Right lobe of liver (tissue), 6 donors: ENCODE results near the gene ACSL3. TPM values are rescaled to one million over a fixed set of nuclear protein-coding genes. Genes with fewer than 3 reads are reported as not detected.

ENCODE experiments used
- ATAC-seq, 4 donors: fragments of 200-7000 bp; cut with Tn5 transposase; one replicate each; pipeline ENCODE4 v1.9.1; 2020; ENCODE audit warnings: mild to moderate bottlenecking in 4 of 4, moderate library complexity in 4 of 4
- DNase-seq, 3 donors: peaks; one replicate each; pipeline ENCODE4 v3.0.0-alpha.2; 2020
- H3K27ac ChIP-seq, 3 donors: fragments of 200-600 bp; one replicate each; pipeline ENCODE4 v1.8.0; 2022
- H3K27me3 ChIP-seq, 2 donors: fragments of 200-600 bp; one replicate each; pipeline ENCODE4 v1.8.0; 2022
- H3K36me3 ChIP-seq, 4 donors: fragments of 200-600 bp; sonication (generic) in 1 of 4; one replicate each; pipeline versions ENCODE4 v1.5.1 to v1.8.0; 2017 to 2022; ENCODE audit warnings: control low read depth in 1 of 4
- H3K4me1 ChIP-seq, 4 donors: fragments of 200-600 bp; sonication (generic) in 1 of 4; one replicate each; pipeline versions ENCODE4 v1.5.1 to v1.8.0; 2017 to 2022; ENCODE audit warnings: control low read depth in 1 of 4
- H3K4me3 ChIP-seq, 3 donors: fragments of 200-600 bp; one replicate each; pipeline ENCODE4 v1.8.0; 2022
- H3K9me3 ChIP-seq, 4 donors: fragments of 200-600 bp; sonication (generic) in 1 of 4; one replicate each; pipeline versions ENCODE4 v1.5.1 to v1.8.0; 2017 to 2022; ENCODE audit warnings: control low read depth in 1 of 4
- CTCF ChIP-seq, 4 donors: fragments of 200-600 bp in 3 of 4; fragments of 450-650 bp in 1 of 4; IDR thresholded peaks; one replicate each; pipeline versions ENCODE4 v1.5.1 to v1.8.0; 2016 to 2022; ENCODE audit warnings: antibody characterized with exemption in 4 of 4, mild to moderate bottlenecking in 2 of 4
- POLR2A ChIP-seq: fragments of 450-650 bp; IDR thresholded peaks from one replicate; pipeline ENCODE4 v1.6.1; 2017; ENCODE audit warnings: antibody characterized with exemption, mild to moderate bottlenecking
- WGBS: methylation state at CpG from one replicate; pipeline ENCODE4 v1.1.6; 2018; ENCODE audit warnings: low coverage, low lambda C conversion rate; ENCODE audit not compliant: insufficient coverage; ENCODE audit errors: missing lambda C conversion rate; 5-methylcytosine and 5-hydroxymethylcytosine counted together
- intact Hi-C, 2 donors: fragments of 100-400 bp; cut with DNase I; formaldehyde crosslinking; loops; one replicate each; pipeline versions ENCODE4 v1.11.2 to v1.14.1; 2022
- total RNA-seq, 6 experiments: library from RNA; depleted of rRNA in 2 of 6; stranded (reverse); fragments of >200 nt in 2 of 6; fragmentation: NEBNext Ultra II Directional in 3 of 6; extraction: Animal tissue kit (Norgen Biotek cat#: 25700) in 3 of 6; gene quantifications; one replicate each; pipeline versions ENCODE4 v1.1.0 to v1.2.4, GENCODE V29; 2016 to 2023
- donor health status: DM: no; HTN: yes; CAD: no.
- donor health status: DM: no; HTN: no; CAD: no.
- donor health status: DM: no; HTN: no; CAD: no.
- donor health status: DM: no; HTN: yes; CAD: no.
- donor health status: DM: no; HTN: yes; CAD: no.

Gene ACSL3
- total RNA-seq, 6 experiments from 2014 or later: 31.1 to 73.0 (median 49.9) TPM

DNA sequence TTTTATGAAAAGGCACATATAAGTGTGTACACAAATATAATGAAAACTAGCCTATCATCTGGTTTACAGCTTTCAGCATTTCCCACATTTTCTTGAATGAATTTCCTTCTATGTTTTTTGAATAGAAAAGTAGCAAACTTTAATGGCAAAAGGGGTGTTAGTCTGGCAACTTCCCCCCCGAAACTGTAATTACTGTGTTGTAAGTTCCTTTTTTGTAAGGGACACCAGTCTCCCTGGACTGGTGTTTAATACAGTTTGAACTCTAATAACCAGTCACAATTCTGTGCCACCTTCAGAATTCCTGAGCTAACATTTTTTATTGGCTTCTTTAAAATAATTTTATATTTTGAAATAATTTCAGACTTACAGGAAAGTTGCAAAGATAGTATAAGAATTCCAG lies 94.2 kb downstream of the ACSL3 start:
- Histone ChIP-seq H3K27ac (no peak overlapping the region), H3K9me3 (no peaks in the 10 kb centered on the region), H3K4me3 (no peak overlapping the region), H3K27me3 (no peaks in the 10 kb centered on the region), H3K4me1 (no peaks in the 10 kb centered on the region), H3K36me3 (no peaks in the 10 kb centered on the region)
- 59% methylated on average over 1 of the region's 1 CpG for WGBS
- TF ChIP-seq CTCF (IDR thresholded peaks at IDR 0.05) (no peak), POLR2A (no peak)
- no peak for DNase-seq
- peak in 2 of 4 donors; percentile 32 to 55 for ATAC-seq
- intact Hi-C loops: no loop called here

DNA sequence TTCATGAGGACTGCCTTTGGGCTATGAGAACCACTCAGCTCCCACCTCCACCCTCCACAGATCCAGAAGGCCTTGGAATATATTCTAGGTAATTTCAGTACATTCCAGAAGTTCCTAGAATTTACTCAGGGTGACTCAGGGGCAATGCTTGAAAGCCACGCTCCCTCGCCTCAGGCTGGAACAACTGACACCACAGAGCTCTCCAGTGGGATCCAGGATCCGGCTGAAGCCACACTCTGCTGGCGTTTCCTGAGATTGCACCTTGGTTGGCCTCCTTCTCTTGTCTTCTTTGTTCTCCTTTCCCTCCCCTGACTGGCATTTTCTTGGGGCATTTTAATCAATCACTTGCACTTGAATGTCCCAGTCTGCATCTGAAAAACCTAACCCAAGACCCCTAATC lies 98.5 kb downstream of the ACSL3 start:
- no peak for DNase-seq

DNA sequence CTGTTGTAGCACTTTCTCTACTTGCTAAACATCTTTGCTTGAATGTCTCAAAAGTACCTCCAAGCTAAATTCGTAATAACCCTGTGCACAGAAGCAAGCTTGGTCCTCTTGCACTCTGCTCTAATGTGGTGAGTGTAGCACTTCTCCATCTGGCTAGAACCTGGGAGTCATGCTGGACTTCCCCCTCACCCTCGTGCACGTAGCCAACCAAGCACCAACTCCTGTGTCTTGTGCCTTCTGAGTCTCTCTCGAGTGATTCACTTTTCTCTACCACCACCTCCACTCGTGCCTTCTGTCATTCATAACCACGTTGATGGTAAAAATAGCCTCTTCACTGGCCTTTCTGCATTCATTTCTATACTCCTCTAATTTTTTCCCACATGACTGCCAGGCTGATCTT lies 99.3 kb downstream of the ACSL3 start:
- H3K27me3 ChIP-seq: no peaks in the 10 kb centered on the region
- no peak for TF ChIP-seq POLR2A
- TF ChIP-seq CTCF (IDR thresholded peaks at IDR 0.05): no peak
- WGBS: 45% methylated on average over 6 of the region's 6 CpGs
- no peak overlapping the region for H3K27ac ChIP-seq
- no peaks in the 10 kb centered on the region for H3K4me1 ChIP-seq
- no peaks in the 10 kb centered on the region for H3K9me3 ChIP-seq
- ATAC-seq (peak in 3 of 4 donors; percentile 39 to 52 (median 42)), DNase-seq (no peak)
- no peaks in the 10 kb centered on the region for H3K36me3 ChIP-seq
- intact Hi-C loops: no loop called here
- no peak overlapping the region for H3K4me3 ChIP-seq

More for the DNA sequence above, 98.5 kb downstream of the ACSL3 start:
- Histone ChIP-seq H3K9me3 (no peaks in the 10 kb centered on the region), H3K27me3 (no peaks in the 10 kb centered on the region), H3K36me3 (no peaks in the 10 kb centered on the region), H3K27ac (no peak overlapping the region), H3K4me3 (no peak overlapping the region), H3K4me1 (no peaks in the 10 kb centered on the region)
- intact Hi-C loops: no loop called here
- TF ChIP-seq POLR2A (no peak), CTCF (IDR thresholded peaks at IDR 0.05) (no peak)
- no peak for ATAC-seq
- 58% methylated on average over 3 of the region's 4 CpGs for WGBS

DNA sequence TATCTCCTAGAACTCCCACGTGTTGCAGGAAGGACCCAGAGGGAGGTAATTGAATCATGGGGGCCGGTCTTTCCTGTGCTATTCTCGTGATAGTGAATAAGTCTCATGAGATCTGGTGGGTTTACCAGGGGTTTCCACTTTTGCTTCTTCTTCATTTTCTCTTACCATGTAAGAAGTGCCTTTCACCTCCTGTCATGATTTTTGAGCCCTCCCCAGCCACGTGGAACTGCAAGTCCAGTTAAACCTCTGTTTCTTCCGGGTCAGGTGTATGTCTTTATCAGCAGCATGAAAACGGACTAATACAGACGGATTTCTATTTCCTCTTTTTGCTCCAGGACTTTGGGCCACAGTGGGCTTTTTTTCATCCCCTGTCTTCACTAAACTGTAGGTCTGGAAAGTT lies 102.8 kb downstream of the ACSL3 start:
- ATAC-seq: no peak
- H3K36me3 ChIP-seq: no peaks in the 10 kb centered on the region
- no peak overlapping the region for H3K27ac ChIP-seq
- no peaks in the 10 kb centered on the region for H3K9me3 ChIP-seq
- no peaks in the 10 kb centered on the region for H3K27me3 ChIP-seq
- 40% methylated on average over 7 of the region's 7 CpGs for WGBS
- no peak overlapping the region for H3K4me3 ChIP-seq
- intact Hi-C loops: no loop called here
- no peaks in the 10 kb centered on the region for H3K4me1 ChIP-seq
- TF ChIP-seq POLR2A (no peak), CTCF (IDR thresholded peaks at IDR 0.05) (no peak)
- no peak for DNase-seq
